ENCODE results near the gene MADCAM1.

Gene MADCAM1

GRCh38 chr19:485077-485476 is 11.2 kb upstream of the MADCAM1 start:
- Histone ChIP-seq H3F3A (ENCODE audit: insufficient read depth, low read length) (no peaks in the 10 kb centered on the region; the same call in 1 of the 2 replicates), H3K9me3 (replicated peaks; ENCODE audit: insufficient read depth, low read length) (no peaks in the 10 kb centered on the region), H3K4me3 (ENCODE audit: low read length) (no peak overlapping the region), H3K27ac (ENCODE audit: low read length) (no peak overlapping the region), H3K9me2 (replicated peaks; ENCODE audit: insufficient read depth, low read length) (no peaks in the 10 kb centered on the region), H4K20me1 (ENCODE audit: insufficient read depth, low read length) (no peaks in the 10 kb centered on the region), H3K9ac (ENCODE audit: low read length) (no peak overlapping the region), H2AFZ (ENCODE audit: low read length) (no peak overlapping the region), H3K27me3 (replicated peaks; ENCODE audit: insufficient read depth, low read length) (peaks cover 43% of the 10 kb centered on the region), H3K36me3 (replicated peaks; ENCODE audit: insufficient read depth, low read length) (no peaks in the 10 kb centered on the region), H3K4me1 (ENCODE audit: low read length) (peaks cover 4% of the 10 kb centered on the region; the same call in 1 of the 2 replicates), H3K4me2 (ENCODE audit: low read depth, low read length) (no peak overlapping the region), H3K79me2 (ENCODE audit: low read length) (no peaks in the 10 kb centered on the region)
- DNase-seq, result no peak
- no peak for TF ChIP-seq EZH2 (optimal IDR thresholded peaks at IDR 0.05; ENCODE audit: low read depth, low read length)
- TF ChIP-seq EZH2phosphoT487 (IDR thresholded peaks at IDR 0.05; ENCODE audit: low read length), result no peak
- TF ChIP-seq CTCF (IDR thresholded peaks at IDR 0.05; ENCODE audit: low read length), result no peak

GRCh38 chr19:485583-486236 is 10.6 kb upstream of the MADCAM1 start:
- Histone ChIP-seq H3K9ac (ENCODE audit: low read length) (no peak overlapping the region), H3K36me3 (replicated peaks; ENCODE audit: insufficient read depth, low read length) (no peaks in the 10 kb centered on the region), H3K4me3 (ENCODE audit: low read length) (no peak overlapping the region), H3F3A (ENCODE audit: insufficient read depth, low read length) (no peaks in the 10 kb centered on the region; the same call in 1 of the 2 replicates), H3K4me1 (ENCODE audit: low read length) (peaks cover 4% of the 10 kb centered on the region; the same call in 1 of the 2 replicates), H4K20me1 (ENCODE audit: insufficient read depth, low read length) (no peaks in the 10 kb centered on the region), H3K4me2 (ENCODE audit: low read depth, low read length) (no peak overlapping the region), H3K27ac (ENCODE audit: low read length) (no peak overlapping the region), H3K9me3 (replicated peaks; ENCODE audit: insufficient read depth, low read length) (no peaks in the 10 kb centered on the region), H3K27me3 (replicated peaks; ENCODE audit: insufficient read depth, low read length) (peaks cover 43% of the 10 kb centered on the region), H3K79me2 (ENCODE audit: low read length) (no peaks in the 10 kb centered on the region), H2AFZ (ENCODE audit: low read length) (no peak overlapping the region), H3K9me2 (replicated peaks; ENCODE audit: insufficient read depth, low read length) (no peaks in the 10 kb centered on the region)
- TF ChIP-seq EZH2 (optimal IDR thresholded peaks at IDR 0.05; ENCODE audit: low read depth, low read length), result no peak
- TF ChIP-seq CTCF (IDR thresholded peaks at IDR 0.05; ENCODE audit: low read length), result no peak
- TF ChIP-seq EZH2phosphoT487 (IDR thresholded peaks at IDR 0.05; ENCODE audit: low read length), result no peak
- no peak for DNase-seq

GRCh38 chr19:488505-489417 is 7.5 kb upstream of the MADCAM1 start:
- peak overlapping the region; percentile 98 for H2AFZ ChIP-seq (ENCODE audit: low read length)
- no peak for TF ChIP-seq CTCF (IDR thresholded peaks at IDR 0.05; ENCODE audit: low read length)
- H3K4me2 ChIP-seq (ENCODE audit: low read depth, low read length), result peak overlapping the region; percentile 98

More at GRCh38 chr19:488505-489417, 7.5 kb upstream of the MADCAM1 start:
- Histone ChIP-seq H3K4me3 (ENCODE audit: low read length) (peak overlapping the region; percentile 93), H3K27me3 (replicated peaks; ENCODE audit: insufficient read depth, low read length) (peaks cover 36% of the 10 kb centered on the region), H3K9me3 (replicated peaks; ENCODE audit: insufficient read depth, low read length) (no peaks in the 10 kb centered on the region), H3K79me2 (ENCODE audit: low read length) (no peaks in the 10 kb centered on the region), H3K36me3 (replicated peaks; ENCODE audit: insufficient read depth, low read length) (no peaks in the 10 kb centered on the region), H3K27ac (ENCODE audit: low read length) (peak overlapping the region; percentile 10; the same call in 1 of the 2 replicates), H3F3A (ENCODE audit: insufficient read depth, low read length) (peaks cover 4% of the 10 kb centered on the region; the same call in 1 of the 2 replicates), H3K4me1 (ENCODE audit: low read length) (peaks cover 4% of the 10 kb centered on the region; the same call in 1 of the 2 replicates), H3K9me2 (replicated peaks; ENCODE audit: insufficient read depth, low read length) (no peaks in the 10 kb centered on the region), H3K9ac (ENCODE audit: low read length) (peak overlapping the region; percentile 91), H4K20me1 (ENCODE audit: insufficient read depth, low read length) (no peaks in the 10 kb centered on the region)
- peak; percentile 97 for DNase-seq
